ENCODE results near the gene CFLAR. TPM values are rescaled to one million over a fixed set of nuclear protein-coding genes. Genes with fewer than 3 reads are reported as not detected.
A peak's percentile ranks its signal among the peaks of the same experiment; 100 is the strongest.

CFLAR gene
- total RNA-seq, 2 donors from 2014 or later: 165 to 315 TPM

GRCh38 chr2:201150454-201151020 is 34.6 kb downstream of the CFLAR start:
- no peak overlapping the region for H3K4me3 ChIP-seq
- no peaks in the 10 kb centered on the region for H3K27me3 ChIP-seq (replicated peaks; ENCODE audit: insufficient read depth)
- H3K27ac ChIP-seq: peak overlapping the region; percentile 46 to 70
- no peak for ATAC-seq (ENCODE audit: insufficient number of reproducible peaks, low FRiP score, low read depth)
- no peak for TF ChIP-seq CTCF (IDR thresholded peaks at IDR 0.05)
- H3K36me3 ChIP-seq: peaks cover 28% of the 10 kb centered on the region
- H3K4me1 ChIP-seq (ENCODE audit: control insufficient read depth in 1 of 2, low read depth in 2 of 2): peaks cover 18 to 28% of the 10 kb centered on the region in 2 donors
- DNase-seq (ENCODE audit: low spot score): no peak
- H3K9me3 ChIP-seq: no peaks in the 10 kb centered on the region

- peaks cover 18 to 28% of the 10 kb centered on the region in 2 donors for H3K4me1 ChIP-seq (ENCODE audit: control insufficient read depth in 1 of 2, low read depth in 2 of 2)
- H3K27me3 ChIP-seq (replicated peaks; ENCODE audit: insufficient read depth): no peaks in the 10 kb centered on the region
- H3K36me3 ChIP-seq: peaks cover 27% of the 10 kb centered on the region
- no peaks in the 10 kb centered on the region for H3K9me3 ChIP-seq
- no peak overlapping the region for H3K4me3 ChIP-seq
- peak; percentile 48 for ATAC-seq (ENCODE audit: insufficient number of reproducible peaks, low FRiP score, low read depth)
- peak overlapping the region; percentile 46 to 70 for H3K27ac ChIP-seq
- TF ChIP-seq CTCF (IDR thresholded peaks at IDR 0.05): no peak
- no peak for DNase-seq (ENCODE audit: low spot score)
Measured at GRCh38 chr2:201151127-201151981, 35.4 kb downstream of the CFLAR start.

- H3K27ac ChIP-seq: peak overlapping the region; percentile 46 to 70
- no peak for TF ChIP-seq CTCF (IDR thresholded peaks at IDR 0.05)
- ATAC-seq (ENCODE audit: insufficient number of reproducible peaks, low FRiP score, low read depth): no peak
Measured at GRCh38 chr2:201152517-201152916, 36.6 kb downstream of the CFLAR start.

GRCh38 chr2:201152999-201153815 is 37.2 kb downstream of the CFLAR start:
- TF ChIP-seq CTCF (IDR thresholded peaks at IDR 0.05): no peak
- Histone ChIP-seq H3K4me3 (no peak overlapping the region), H3K27me3 (replicated peaks; ENCODE audit: insufficient read depth) (no peaks in the 10 kb centered on the region), H3K27ac (no peak overlapping the region), H3K4me1 (ENCODE audit: control insufficient read depth in 1 of 2, low read depth in 2 of 2) (peaks cover 18 to 33% of the 10 kb centered on the region in 2 donors), H3K9me3 (no peaks in the 10 kb centered on the region), H3K36me3 (peaks cover 37% of the 10 kb centered on the region)
- DNase-seq (ENCODE audit: low spot score): no peak
- ATAC-seq (ENCODE audit: insufficient number of reproducible peaks, low FRiP score, low read depth): no peak

More at GRCh38 chr2:201152517-201152916, 36.6 kb downstream of the CFLAR start:
- no peaks in the 10 kb centered on the region for H3K9me3 ChIP-seq
- H3K36me3 ChIP-seq: peaks cover 30% of the 10 kb centered on the region
- H3K4me3 ChIP-seq: no peak overlapping the region
- no peak for DNase-seq (ENCODE audit: low spot score)
- no peaks in the 10 kb centered on the region for H3K27me3 ChIP-seq (replicated peaks; ENCODE audit: insufficient read depth)
- H3K4me1 ChIP-seq (ENCODE audit: control insufficient read depth in 1 of 2, low read depth in 2 of 2): peaks cover 18 to 28% of the 10 kb centered on the region in 2 donors

Data from thoracic aorta (tissue), 2 donors.